Measurements from ENCODE around the gene FAM162B. TPM values are rescaled to one million over a fixed set of nuclear protein-coding genes. Genes with fewer than 3 reads are reported as not detected.

FAM162B gene
- total RNA-seq, 1 experiment from 2014 or later = not detected

- ChIA-PET POLR2A (no interaction called here), CTCF (no interaction called here)
- no peaks in the 10 kb centered on the region for H3K9me3 Mint-ChIP-seq (ENCODE audit: unreplicated experiment)
- TF ChIP-seq, protein P1, sequence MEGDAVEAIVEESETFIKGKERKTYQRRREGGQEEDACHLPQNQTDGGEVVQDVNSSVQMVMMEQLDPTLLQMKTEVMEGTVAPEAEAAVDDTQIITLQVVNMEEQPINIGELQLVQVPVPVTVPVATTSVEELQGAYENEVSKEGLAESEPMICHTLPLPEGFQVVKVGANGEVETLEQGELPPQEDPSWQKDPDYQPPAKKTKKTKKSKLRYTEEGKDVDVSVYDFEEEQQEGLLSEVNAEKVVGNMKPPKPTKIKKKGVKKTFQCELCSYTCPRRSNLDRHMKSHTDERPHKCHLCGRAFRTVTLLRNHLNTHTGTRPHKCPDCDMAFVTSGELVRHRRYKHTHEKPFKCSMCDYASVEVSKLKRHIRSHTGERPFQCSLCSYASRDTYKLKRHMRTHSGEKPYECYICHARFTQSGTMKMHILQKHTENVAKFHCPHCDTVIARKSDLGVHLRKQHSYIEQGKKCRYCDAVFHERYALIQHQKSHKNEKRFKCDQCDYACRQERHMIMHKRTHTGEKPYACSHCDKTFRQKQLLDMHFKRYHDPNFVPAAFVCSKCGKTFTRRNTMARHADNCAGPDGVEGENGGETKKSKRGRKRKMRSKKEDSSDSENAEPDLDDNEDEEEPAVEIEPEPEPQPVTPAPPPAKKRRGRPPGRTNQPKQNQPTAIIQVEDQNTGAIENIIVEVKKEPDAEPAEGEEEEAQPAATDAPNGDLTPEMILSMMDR (IDR thresholded peaks at IDR 0.05; ENCODE audit: unreplicated experiment) = no peak
- H3K36me3 Mint-ChIP-seq (ENCODE audit: insufficient read depth, unreplicated experiment) = peaks cover 41% of the 10 kb centered on the region
- intact Hi-C loops (cut with micrococcal nuclease) = no loop called here
- H3K27ac Mint-ChIP-seq (ENCODE audit: low read depth, unreplicated experiment) = no peak overlapping the region
- no peaks in the 10 kb centered on the region for H3K27me3 Mint-ChIP-seq (ENCODE audit: insufficient read depth, unreplicated experiment)
- DNase-seq (ENCODE audit: unreplicated experiment) = no peak
- no peak overlapping the region for H3K4me3 Mint-ChIP-seq (ENCODE audit: unreplicated experiment)
- BruUV-seq (replicated peaks) = no TSS peak
- H3K4me1 Mint-ChIP-seq (ENCODE audit: insufficient read depth, unreplicated experiment) = no peaks in the 10 kb centered on the region
These were observed 35.0 kb downstream of the FAM162B start for GRCh38 chr6:116730513-116730912.

GRCh38 chr6:116726947-116727346 is 38.6 kb downstream of the FAM162B start:
- no peak overlapping the region for H3K4me3 Mint-ChIP-seq (ENCODE audit: unreplicated experiment)
- no peaks in the 10 kb centered on the region for H3K9me3 Mint-ChIP-seq (ENCODE audit: unreplicated experiment)
- no peaks in the 10 kb centered on the region for H3K27me3 Mint-ChIP-seq (ENCODE audit: insufficient read depth, unreplicated experiment)
- DNase-seq (ENCODE audit: unreplicated experiment) = no peak
- no peaks in the 10 kb centered on the region for H3K4me1 Mint-ChIP-seq (ENCODE audit: insufficient read depth, unreplicated experiment)
- H3K27ac Mint-ChIP-seq (ENCODE audit: low read depth, unreplicated experiment) = no peak overlapping the region
- H3K36me3 Mint-ChIP-seq (ENCODE audit: insufficient read depth, unreplicated experiment) = peaks cover 61% of the 10 kb centered on the region
- ChIA-PET CTCF (interaction anchor here (0.6 to 0.7 kb wide), 2 partner anchors 23 to 40 kb away, joined by 3 read pairs; no protein-coding TSS in a partner anchor), POLR2A (no interaction called here)
- TF ChIP-seq, protein P1 (IDR thresholded peaks at IDR 0.05; ENCODE audit: unreplicated experiment) = no peak
- intact Hi-C loops (cut with micrococcal nuclease) = no loop called here
- BruUV-seq (replicated peaks) = no TSS peak

DNA sequence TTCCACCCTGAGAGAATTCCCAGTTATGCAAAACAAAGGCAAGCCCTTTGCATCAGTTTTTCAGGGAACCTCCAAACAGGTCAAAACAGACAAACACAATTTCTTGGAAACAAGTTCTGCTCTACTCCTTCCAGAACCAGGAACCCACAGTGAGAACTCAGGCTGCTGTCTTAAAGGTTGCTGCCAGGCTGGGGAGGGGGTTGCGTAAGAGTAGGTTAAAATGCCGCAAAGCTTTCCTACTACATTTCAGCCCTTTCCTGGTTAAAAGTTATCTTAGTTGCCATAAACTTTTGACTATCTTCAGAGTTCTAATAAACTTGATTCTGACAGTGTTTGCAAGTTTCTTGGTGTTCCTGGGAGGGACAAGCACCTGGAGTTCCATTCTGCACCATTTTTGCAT is 50.8 kb downstream of the FAM162B start:
- intact Hi-C loops (cut with micrococcal nuclease) = no loop called here
- BruUV-seq (replicated peaks) = no TSS peak
- H3K36me3 Mint-ChIP-seq (ENCODE audit: insufficient read depth, unreplicated experiment) = peaks cover 63% of the 10 kb centered on the region

DNA sequence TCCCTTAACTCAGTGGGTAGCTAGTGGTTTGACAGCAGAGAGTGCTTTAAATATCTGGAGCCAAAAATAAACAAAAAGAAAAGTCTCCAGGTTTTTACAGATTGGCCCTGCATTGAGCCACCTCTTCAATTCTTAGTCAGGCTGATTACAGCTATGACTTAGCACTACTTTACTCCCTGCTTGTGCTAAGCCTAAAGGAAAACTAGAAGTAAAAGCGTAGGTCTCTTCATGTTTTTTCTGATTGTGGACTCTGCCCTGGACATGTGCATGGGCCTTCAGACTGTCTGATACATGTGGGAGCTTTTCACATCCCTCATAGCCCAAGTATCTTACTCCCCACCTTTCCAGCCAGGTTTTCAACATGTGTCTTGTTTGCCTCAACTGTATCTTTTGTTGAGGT is 51.2 kb downstream of the FAM162B start:
- intact Hi-C loops (cut with micrococcal nuclease) = no loop called here
- H3K4me3 Mint-ChIP-seq (ENCODE audit: unreplicated experiment) = no peak overlapping the region
- H3K36me3 Mint-ChIP-seq (ENCODE audit: insufficient read depth, unreplicated experiment) = peaks cover 64% of the 10 kb centered on the region
- DNase-seq (ENCODE audit: unreplicated experiment) = no peak
- H3K27ac Mint-ChIP-seq (ENCODE audit: low read depth, unreplicated experiment) = no peak overlapping the region
- H3K9me3 Mint-ChIP-seq (ENCODE audit: unreplicated experiment) = no peaks in the 10 kb centered on the region
- TF ChIP-seq, protein P1 (IDR thresholded peaks at IDR 0.05; ENCODE audit: unreplicated experiment) = no peak
- POLR2A ChIA-PET = interaction anchor here (0.6 kb wide), 1 partner anchor 317 kb away, joined by 3 read pairs; no protein-coding TSS in a partner anchor
- H3K27me3 Mint-ChIP-seq (ENCODE audit: insufficient read depth, unreplicated experiment) = no peaks in the 10 kb centered on the region
- CTCF ChIA-PET = no interaction called here
- H3K4me1 Mint-ChIP-seq (ENCODE audit: insufficient read depth, unreplicated experiment) = no peaks in the 10 kb centered on the region
- no TSS peak for BruUV-seq (replicated peaks)

More for the DNA sequence above, 50.8 kb downstream of the FAM162B start:
- Mint-ChIP-seq H3K9me3 (ENCODE audit: unreplicated experiment) (no peaks in the 10 kb centered on the region), H3K4me3 (ENCODE audit: unreplicated experiment) (no peak overlapping the region), H3K27me3 (ENCODE audit: insufficient read depth, unreplicated experiment) (no peaks in the 10 kb centered on the region), H3K4me1 (ENCODE audit: insufficient read depth, unreplicated experiment) (no peaks in the 10 kb centered on the region), H3K27ac (ENCODE audit: low read depth, unreplicated experiment) (no peak overlapping the region)
- POLR2A ChIA-PET = interaction anchor here (0.7 kb wide), 1 partner anchor 208 kb away, joined by 3 read pairs; no protein-coding TSS in a partner anchor
- TF ChIP-seq, protein P1 (IDR thresholded peaks at IDR 0.05; ENCODE audit: unreplicated experiment) = no peak
- CTCF ChIA-PET = no interaction called here
- DNase-seq (ENCODE audit: unreplicated experiment) = no peak

All from MCF 10A (cell line).